Bronchus fibroblast of lung (primary cell): ENCODE data around the gene YWHAE. TPM values are rescaled to one million over a fixed set of nuclear protein-coding genes. Genes with fewer than 3 reads are reported as not detected.

Experiments used
- total RNA-seq: library from RNA; depleted of rRNA; stranded (reverse); fragments of >200 nt; gene quantifications from 2 replicates; pipeline ENCODE4 v1.2.3, GENCODE V29; 2015

YWHAE gene
- 1,104 and 1,339 TPM in 2 replicates for total RNA-seq

DNA sequence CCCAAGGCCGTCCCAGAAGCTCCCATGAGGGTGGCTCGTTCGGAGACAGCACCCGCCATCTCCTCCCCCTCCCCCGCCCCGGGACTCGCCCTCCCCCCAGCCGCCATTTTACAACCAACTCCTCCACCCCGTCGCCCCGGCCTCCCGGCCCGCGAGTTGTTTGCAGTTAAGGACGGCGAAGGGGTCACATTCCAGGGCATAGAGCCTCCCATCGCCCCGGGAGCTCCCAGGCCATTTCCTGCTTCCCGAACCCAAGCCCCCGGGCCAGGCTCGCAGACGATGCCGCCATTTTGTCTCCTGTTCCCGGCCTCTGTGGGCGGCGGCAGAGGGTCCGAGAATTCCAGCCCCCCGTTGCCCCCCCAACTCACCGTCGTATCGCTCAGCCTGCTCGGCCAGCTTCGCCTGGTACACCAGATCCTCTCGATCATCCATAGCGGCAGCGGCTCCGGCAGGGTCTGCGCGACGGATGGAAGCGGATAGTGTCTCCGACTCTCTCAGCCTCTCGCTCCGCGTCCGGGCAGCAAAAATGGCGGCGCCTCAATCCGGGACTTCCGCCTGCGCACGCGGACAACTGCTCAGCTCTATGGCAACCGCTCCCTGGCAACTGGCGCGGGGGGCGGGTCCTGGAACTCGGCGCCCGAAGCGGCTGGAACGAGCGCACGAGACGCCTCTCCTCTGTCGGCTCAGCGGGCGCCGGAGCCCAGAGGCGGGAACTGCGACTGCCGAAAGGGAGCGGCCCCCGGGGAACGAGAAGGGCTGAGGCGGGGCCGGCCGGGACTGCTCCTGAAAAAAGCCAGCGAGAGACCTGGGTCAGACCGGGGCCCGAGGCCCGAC, at the start of gene YWHAE:
TSS of gene YWHAE (minus strand) at position 544 of the 834 bp plus-strand sequence. CDS start at position 432, 112 bp downstream.

Other genes with a start within 250 kb of the YWHAE start
- gene ABR, start 220.2 kb downstream of the YWHAE start, total RNA-seq: 35.8 and 40.7 TPM in 2 replicates
- gene BHLHA9, start 129.8 kb downstream of the YWHAE start, total RNA-seq: not detected in 2 replicates
- not detected in 2 replicates for gene TRARG1, start 120.6 kb downstream of the YWHAE start, total RNA-seq
- gene CRK, start 56.0 kb upstream of the YWHAE start, total RNA-seq: 48.8 and 51.8 TPM in 2 replicates
- 105 and 110 TPM in 2 replicates for gene MYO1C, start 92.5 kb upstream of the YWHAE start, total RNA-seq
- 53.8 and 56.8 TPM in 2 replicates for gene INPP5K, start 116.4 kb upstream of the YWHAE start, total RNA-seq
- gene PITPNA, start 162.6 kb upstream of the YWHAE start, total RNA-seq: 19.8 and 21.2 TPM in 2 replicates
- 7.1 and 12.1 TPM in 2 replicates for gene SLC43A2, start 228.6 kb upstream of the YWHAE start, total RNA-seq
- gene SCARF1, start 245.5 kb upstream of the YWHAE start, total RNA-seq: 0.30 and 1.0 TPM in 2 replicates
- gene RILP, start 249.6 kb upstream of the YWHAE start, total RNA-seq: 7.1 and 13.8 TPM in 2 replicates